Endothelial cell of umbilical vein (primary cell): ENCODE results near the gene ANKRD45. TPM values are rescaled to one million over a fixed set of nuclear protein-coding genes. Genes with fewer than 3 reads are reported as not detected.

ENCODE experiments used
- BruUV-seq: library from RNA; stranded (reverse); fragments of 400-500 nt; replicated peaks from 2 replicates; lab custom pipeline; 2021; lab: Mats Ljungman, UMichigan
- CTCF ChIA-PET: fragments of 300-600, 350-600 bp; sonication (Branson Sonifier 250); formaldehyde crosslinking; loops from one replicate; lab custom pipeline; 2021; ENCODE audit warnings: antibody characterized with exemption, inconsistent platforms; lab: Charles Lee
- POLR2A ChIA-PET: fragments of 300-600, 350-600 bp; sonication (Branson Sonifier 250); formaldehyde crosslinking; loops from one replicate; lab custom pipeline; 2021; ENCODE audit warnings: antibody characterized with exemption, inconsistent platforms; lab: Charles Lee
- DNase-seq: peaks from one replicate; pipeline ENCODE4 v3.0.0-alpha.2; 2011; ENCODE audit warnings: low read depth, low spot score
- FAIRE-seq: peaks from 2 replicates; lab custom pipeline; 2011; peaks lifted over from hg19 to GRCh38; lab: Jason Lieb, UNC
- H2AFZ ChIP-seq: 2 replicates; pipeline ENCODE4 v1.6.0; 2012; ENCODE audit warnings: low read depth, low read length, control low read depth, inconsistent platforms
- H3K27ac ChIP-seq: 2 replicates; pipeline ENCODE4 v1.5.1; 2011; ENCODE audit warnings: low read depth, mild to moderate bottlenecking, control low read depth, low read length, moderate library complexity; ENCODE audit not compliant: insufficient read depth
- H3K27me3 ChIP-seq, 2 experiments: 2 replicates each; pipeline versions ENCODE4 v1.6.0 to v1.6.1; 2011; ENCODE audit warnings: low read length in 2 of 2, mixed read lengths in 1 of 2; ENCODE audit not compliant: control insufficient read depth in 2 of 2, insufficient read depth in 2 of 2
- H3K36me3 ChIP-seq, 2 experiments: 2 replicates in 1 of 2; 3 replicates in 1 of 2; pipeline ENCODE4 v1.5.1; 2011; ENCODE audit warnings: low read length in 2 of 2, mild to moderate bottlenecking in 1 of 2, moderate library complexity in 1 of 2; ENCODE audit not compliant: control insufficient read depth in 2 of 2, insufficient read depth in 2 of 2; ENCODE audit errors: extremely low read depth in 1 of 2
- H3K4me1 ChIP-seq: 3 replicates; pipeline ENCODE4 v1.5.1; 2011; ENCODE audit warnings: mild to moderate bottlenecking, low read length; ENCODE audit not compliant: control insufficient read depth, insufficient read depth; ENCODE audit errors: extremely low read depth
- H3K4me2 ChIP-seq: 2 replicates; pipeline ENCODE4 v1.6.1; 2011; ENCODE audit warnings: low read length, control low read depth, mixed read lengths; ENCODE audit not compliant: insufficient read depth
- H3K4me3 ChIP-seq, 3 experiments: fragments of 200-600 bp in 1 of 3; sonication (generic), shearing (Covaris generic) in 1 of 3; replicated peaks in 1 of 3; 2 replicates each; pipeline ENCODE4 v1.5.1; 2011 to 2016; ENCODE audit warnings: control low read depth in 3 of 3, low read length in 3 of 3, mild to moderate bottlenecking in 2 of 3, inconsistent platforms in 1 of 3, low read depth in 1 of 3, moderate library complexity in 1 of 3; ENCODE audit not compliant: insufficient read depth in 1 of 3
- H3K79me2 ChIP-seq: 2 replicates; pipeline ENCODE4 v1.6.0; 2012; ENCODE audit warnings: low read length, inconsistent platforms; ENCODE audit not compliant: control insufficient read depth, insufficient read depth
- H3K9ac ChIP-seq: replicated peaks from 2 replicates; pipeline ENCODE3; 2011; ENCODE audit warnings: low read length, control low read depth; ENCODE audit not compliant: insufficient read depth; ENCODE audit errors: extremely low read depth
- H3K9me1 ChIP-seq: replicated peaks from 3 replicates; pipeline ENCODE4 v1.6.0; 2011; ENCODE audit warnings: mild to moderate bottlenecking, low read length; ENCODE audit not compliant: control insufficient read depth, insufficient read depth; ENCODE audit errors: extremely low read depth
- H3K9me3 ChIP-seq: replicated peaks from 2 replicates; pipeline ENCODE4 v1.5.1; 2012; ENCODE audit warnings: low read length, inconsistent platforms; ENCODE audit not compliant: control insufficient read depth, insufficient read depth
- H4K20me1 ChIP-seq: replicated peaks from 2 replicates; pipeline ENCODE3; 2011; ENCODE audit warnings: mild to moderate bottlenecking, low read length; ENCODE audit not compliant: control insufficient read depth, insufficient read depth; ENCODE audit errors: extremely low read depth
- CTCF ChIP-seq, 2 donors: IDR thresholded peaks; 1 replicate in 1 of 2; 2 replicates in 1 of 2; pipeline ENCODE4 v1.5.1; 2011; ENCODE audit warnings: low read length in 2 of 2, mild to moderate bottlenecking in 2 of 2, moderate library complexity in 2 of 2, control low read depth in 1 of 2, inconsistent platforms in 1 of 2, low read depth in 1 of 2; ENCODE audit not compliant: insufficient read depth in 1 of 2; ENCODE audit errors: extremely low read depth in 1 of 2
- EZH2 ChIP-seq: IDR thresholded peaks from 2 replicates; pipeline ENCODE4 v1.6.1; 2012; ENCODE audit warnings: borderline replicate concordance, low read depth, mild to moderate bottlenecking, moderate library complexity, low read length, inconsistent platforms; ENCODE audit not compliant: severe bottlenecking
- FOS ChIP-seq: IDR thresholded peaks from 2 replicates; pipeline ENCODE4 v1.6.1; 2011; ENCODE audit warnings: mild to moderate bottlenecking, low read length, moderate library complexity, borderline replicate concordance; ENCODE audit not compliant: insufficient read depth
- GATA2 ChIP-seq: IDR thresholded peaks from 2 replicates; pipeline ENCODE4 v1.7.0; 2011; ENCODE audit warnings: low read depth, mild to moderate bottlenecking, moderate library complexity, mixed read lengths, low read length; ENCODE audit not compliant: insufficient read length, insufficient read depth
- JUN ChIP-seq: IDR thresholded peaks from 2 replicates; pipeline ENCODE4 v1.6.1; 2011; ENCODE audit warnings: borderline replicate concordance, low read depth; ENCODE audit not compliant: insufficient read length, insufficient read depth
- MYC ChIP-seq: IDR thresholded peaks from one replicate; pipeline ENCODE4 v1.6.1; 2011; ENCODE audit warnings: mild to moderate bottlenecking, low read depth, low read length
- POLR2A ChIP-seq: IDR thresholded peaks from 2 replicates; pipeline ENCODE4 v1.6.1; 2012; ENCODE audit warnings: low read depth, mild to moderate bottlenecking, control low read depth, low read length
- POLR2AphosphoS5 ChIP-seq: IDR thresholded peaks from 2 replicates; pipeline ENCODE4 v1.6.1; 2012; ENCODE audit warnings: low read depth, mild to moderate bottlenecking, control low read depth, low read length, moderate library complexity; ENCODE audit not compliant: insufficient read depth
- dilution Hi-C: fragments of 300-500 bp; cut with MboI; formaldehyde crosslinking; loops from one replicate; pipeline ENCODE4 v1.15.0; 2019; ENCODE audit warnings: low sequenced_read_pairs; ENCODE audit not compliant: extremely low pct_ligation_motif_present
- intact Hi-C: fragments of 100-400 bp; cut with micrococcal nuclease; formaldehyde crosslinking; loops from one replicate; pipeline ENCODE4 v1.10.0; 2022
- polyA plus RNA-seq, 4 experiments: library from polyadenylated mRNA; depleted of rRNA in 3 of 4; stranded (reverse) in 3 of 4; unstranded in 1 of 4; fragments of >200 nt; gene quantifications; 2 replicates each; pipeline versions ENCODE4 v1.2.1 to v1.2.3, GENCODE V29; 2011 to 2012; ENCODE audit warnings: missing spikeins in 1 of 4
- total RNA-seq: library from RNA; stranded (reverse); gene quantifications from 2 replicates; pipeline ENCODE4 v1.2.3, GENCODE V29; 2021
- TF ChIP-seq, protein P1 (sequence below): IDR thresholded peaks from 2 replicates; pipeline ENCODE4 v1.6.1; 2011; ENCODE audit not compliant: insufficient read depth, insufficient read length

ANKRD45 gene
- total and polyA plus RNA-seq, 2 donors (not counting 3 experiments of a cell fraction or from before 2014, with no cell fraction given) = 0.19 to 0.62 TPM

DNA sequence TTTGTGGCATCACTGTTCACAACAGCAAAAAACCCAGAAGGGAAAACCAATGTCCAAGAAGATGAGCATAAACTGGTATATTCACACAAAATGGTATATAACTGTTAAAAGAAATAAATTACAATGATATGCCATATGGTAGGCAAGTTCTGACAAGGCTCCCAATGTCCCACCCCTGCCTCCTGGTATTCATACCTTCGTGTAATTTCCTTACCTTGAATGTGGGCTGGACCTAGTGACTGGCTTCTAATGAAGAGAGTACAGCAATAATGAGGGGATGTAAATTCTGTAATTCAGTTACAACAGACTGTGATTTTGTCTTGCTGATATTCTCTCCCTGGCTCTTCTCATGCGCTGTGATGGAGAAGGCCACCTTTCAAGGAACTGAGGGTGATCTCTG lies 9.3 kb downstream of the ANKRD45 start:
- POLR2A ChIA-PET = no interaction called here
- intact Hi-C loops (no loop called here), dilution Hi-C loops (no loop called here)
- Histone ChIP-seq H2AFZ (no peak overlapping the region), H3K9ac (no peak overlapping the region), H3K4me2 (no peak overlapping the region), H3K27ac (no peak overlapping the region), H3K4me1 (no peaks in the 10 kb centered on the region), H3K79me2 (no peaks in the 10 kb centered on the region), H4K20me1 (no peaks in the 10 kb centered on the region), H3K9me3 (no peaks in the 10 kb centered on the region), H3K4me3 (no peak overlapping the region), H3K27me3 (peaks cover 1 to 6% of the 10 kb centered on the region in 2 experiments), H3K9me1 (no peaks in the 10 kb centered on the region), H3K36me3 (no peaks in the 10 kb centered on the region)
- TF ChIP-seq FOS = no peak
- TF ChIP-seq GATA2 = no peak
- no peak for TF ChIP-seq CTCF (IDR thresholded peaks at IDR 0.05; ENCODE audit: extremely low read depth in 1 of 2, insufficient read depth in 1 of 2, low read depth in 1 of 2, low read length in 2 of 2)
- TF ChIP-seq JUN = no peak
- no peak for TF ChIP-seq POLR2A
- TF ChIP-seq EZH2 = no peak
- TF ChIP-seq, protein P1, sequence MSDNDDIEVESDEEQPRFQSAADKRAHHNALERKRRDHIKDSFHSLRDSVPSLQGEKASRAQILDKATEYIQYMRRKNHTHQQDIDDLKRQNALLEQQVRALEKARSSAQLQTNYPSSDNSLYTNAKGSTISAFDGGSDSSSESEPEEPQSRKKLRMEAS = no peak
- TF ChIP-seq POLR2AphosphoS5 = no peak
- no peak for TF ChIP-seq MYC
- FAIRE-seq = no peak
- no TSS peak for BruUV-seq
- CTCF ChIA-PET = no interaction called here
- DNase-seq = no peak
